ENCODE results near the gene LEO1.
"Not testable (repeated sequence)": the region's sequence is repeated elsewhere in the genome, so short reads cannot be mapped to it uniquely, and the experiment has no call there.

LEO1 gene

GRCh38 chr15:52004806-52005205, 33.2 kb upstream of the LEO1 start:
- TF ChIP-seq CTCF (IDR thresholded peaks at IDR 0.05; ENCODE audit: insufficient read depth, low read length, poor library complexity, severe bottlenecking), result no peak
- no peak for DNase-seq (ENCODE audit: extremely low read depth, insufficient read length)

DNA sequence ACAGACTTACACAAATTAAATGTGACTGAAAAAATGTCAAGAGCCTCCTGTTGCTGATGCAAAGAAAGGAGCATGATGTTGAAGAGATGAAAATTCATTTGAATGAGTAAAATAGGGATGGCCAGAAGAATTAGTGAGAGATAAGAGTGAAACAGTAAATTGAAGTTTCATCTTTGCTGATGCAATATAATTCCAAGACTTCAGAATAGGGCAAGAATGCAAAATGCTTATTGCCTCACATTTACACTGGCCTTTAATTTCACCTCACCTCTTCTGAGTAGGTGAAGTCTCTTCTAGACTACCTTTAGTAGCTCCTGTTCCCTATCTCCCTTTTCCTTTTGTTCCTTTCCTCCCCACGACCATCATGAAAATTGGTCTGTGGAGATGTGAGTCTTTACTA, 32.1 kb upstream of the LEO1 start:
- Histone ChIP-seq H3K4me3 (replicated peaks; ENCODE audit: low read depth, low read length) (no peak overlapping the region), H3K27me3 (replicated peaks; ENCODE audit: control insufficient read depth, insufficient read depth, low read length) (no peaks in the 10 kb centered on the region), H3K36me3 (ENCODE audit: control insufficient read depth, insufficient read depth, low read length) (no peaks in the 10 kb centered on the region)
- DNase-seq (ENCODE audit: extremely low read depth, insufficient read length), result no peak
- no peak for TF ChIP-seq CTCF (IDR thresholded peaks at IDR 0.05; ENCODE audit: insufficient read depth, low read length, poor library complexity, severe bottlenecking)

More at GRCh38 chr15:52004806-52005205, 33.2 kb upstream of the LEO1 start:
- Histone ChIP-seq H3K36me3 (ENCODE audit: control insufficient read depth, insufficient read depth, low read length) (no peaks in the 10 kb centered on the region), H3K27me3 (replicated peaks; ENCODE audit: control insufficient read depth, insufficient read depth, low read length) (no peaks in the 10 kb centered on the region), H3K4me3 (replicated peaks; ENCODE audit: low read depth, low read length) (no peak overlapping the region)

GRCh38 chr15:52003089-52003488, 31.5 kb upstream of the LEO1 start:
- DNase-seq (ENCODE audit: extremely low read depth, insufficient read length); H3K4me3 ChIP-seq (replicated peaks; ENCODE audit: low read depth, low read length); H3K27me3 ChIP-seq (replicated peaks; ENCODE audit: control insufficient read depth, insufficient read depth, low read length); H3K36me3 ChIP-seq (ENCODE audit: control insufficient read depth, insufficient read depth, low read length): not testable (repeated sequence)

- Histone ChIP-seq H3K36me3 (ENCODE audit: control insufficient read depth, insufficient read depth, low read length) (no peaks in the 10 kb centered on the region), H3K4me3 (replicated peaks; ENCODE audit: low read depth, low read length) (no peak overlapping the region), H3K27me3 (replicated peaks; ENCODE audit: control insufficient read depth, insufficient read depth, low read length) (no peaks in the 10 kb centered on the region)
- no peak for TF ChIP-seq CTCF (IDR thresholded peaks at IDR 0.05; ENCODE audit: insufficient read depth, low read length, poor library complexity, severe bottlenecking)
- no peak for DNase-seq (ENCODE audit: extremely low read depth, insufficient read length)
Measured at GRCh38 chr15:52002351-52002750, 30.8 kb upstream of the LEO1 start.

DNA sequence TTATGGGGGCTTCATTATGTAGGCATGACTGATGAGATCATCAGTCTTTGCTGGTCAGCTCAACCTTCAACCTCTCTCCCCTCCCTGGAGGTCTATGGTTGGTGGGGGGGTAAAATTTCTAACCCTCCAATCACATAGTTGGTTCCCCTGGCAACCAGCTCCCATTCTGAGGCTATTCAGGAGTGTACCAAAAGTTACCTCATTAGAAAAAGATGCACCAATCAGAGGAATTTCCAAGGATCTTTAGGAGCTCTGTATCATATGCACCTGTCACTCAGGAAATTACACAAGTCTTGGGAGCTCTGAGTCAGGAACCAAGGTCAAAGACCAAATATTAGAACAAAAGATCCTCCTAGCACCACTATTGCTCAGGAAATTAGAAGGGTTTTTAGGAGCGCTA, 21.4 kb upstream of the LEO1 start:
- H3K36me3 ChIP-seq (ENCODE audit: control insufficient read depth, insufficient read depth, low read length), result no peaks in the 10 kb centered on the region
- TF ChIP-seq CTCF (IDR thresholded peaks at IDR 0.05; ENCODE audit: insufficient read depth, low read length, poor library complexity, severe bottlenecking), result no peak
- no peak overlapping the region for H3K4me3 ChIP-seq (replicated peaks; ENCODE audit: low read depth, low read length)
- H3K27me3 ChIP-seq (replicated peaks; ENCODE audit: control insufficient read depth, insufficient read depth, low read length), result no peaks in the 10 kb centered on the region
- DNase-seq (ENCODE audit: extremely low read depth, insufficient read length), result no peak

GRCh38 chr15:51991141-51991540, 19.6 kb upstream of the LEO1 start:
- H3K27me3 ChIP-seq (replicated peaks; ENCODE audit: control insufficient read depth, insufficient read depth, low read length), result no peaks in the 10 kb centered on the region
- H3K4me3 ChIP-seq (replicated peaks; ENCODE audit: low read depth, low read length), result no peak overlapping the region
- TF ChIP-seq CTCF (IDR thresholded peaks at IDR 0.05; ENCODE audit: insufficient read depth, low read length, poor library complexity, severe bottlenecking), result no peak
- no peak for DNase-seq (ENCODE audit: extremely low read depth, insufficient read length)
- H3K36me3 ChIP-seq (ENCODE audit: control insufficient read depth, insufficient read depth, low read length), result no peaks in the 10 kb centered on the region
